Activated naive CD4-positive, alpha-beta T cell treated with anti-CD3 and anti-CD28 coated beads, Interleukin-2, amount 50 U/mL, for 24 hours (primary cell): Measurements from ENCODE around the gene MAML3.

Source experiments
- H3K27ac Mint-ChIP-seq: one replicate; pipeline ENCODE4 v1.8.0; 2021; ENCODE audit warnings: mild to moderate bottlenecking, mixed read lengths
- H3K27me3 Mint-ChIP-seq: one replicate; pipeline ENCODE4 v1.8.0; 2021; ENCODE audit warnings: mixed read lengths
- H3K36me3 Mint-ChIP-seq: one replicate; pipeline ENCODE4 v1.8.0; 2021; ENCODE audit warnings: mixed read lengths
- H3K4me1 Mint-ChIP-seq: one replicate; pipeline ENCODE4 v1.8.0; 2021; ENCODE audit warnings: mixed read lengths
- H3K4me3 Mint-ChIP-seq: one replicate; pipeline ENCODE4 v1.8.0; 2021; ENCODE audit warnings: mild to moderate bottlenecking, mixed read lengths
- H3K9me3 Mint-ChIP-seq: one replicate; pipeline ENCODE4 v1.8.0; 2021; ENCODE audit warnings: mixed read lengths

Gene MAML3

DNA sequence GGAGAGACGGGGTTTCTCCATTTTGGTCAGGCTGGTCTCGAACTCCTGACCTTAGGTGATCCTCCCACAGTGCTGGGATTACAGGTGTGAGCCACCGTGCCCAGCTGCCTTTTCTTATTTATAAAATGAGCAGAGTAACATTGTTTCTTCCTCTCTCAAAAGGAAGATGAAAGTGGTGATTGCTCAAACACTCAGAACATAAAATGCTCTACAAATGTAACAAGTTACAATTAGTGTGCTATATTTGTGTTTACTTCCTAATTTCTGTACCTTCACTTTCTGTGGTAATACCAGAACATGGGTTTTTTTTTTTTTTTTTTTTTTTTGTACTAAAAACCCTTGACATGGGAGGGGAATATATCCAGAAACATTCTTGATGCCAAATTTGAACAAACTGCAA lies 290.5 kb downstream of the MAML3 start:
- no peak overlapping the region for H3K27ac Mint-ChIP-seq
- H3K4me1 Mint-ChIP-seq = no peaks in the 10 kb centered on the region
- H3K27me3 Mint-ChIP-seq = no peaks in the 10 kb centered on the region
- H3K4me3 Mint-ChIP-seq = no peak overlapping the region
- no peaks in the 10 kb centered on the region for H3K36me3 Mint-ChIP-seq
- no peaks in the 10 kb centered on the region for H3K9me3 Mint-ChIP-seq

GRCh38 chr4:139861471-139861870 lies 292.5 kb downstream of the MAML3 start:
- Mint-ChIP-seq H3K27me3 (no peaks in the 10 kb centered on the region), H3K36me3 (no peaks in the 10 kb centered on the region), H3K4me3 (no peak overlapping the region), H3K4me1 (peaks cover 14% of the 10 kb centered on the region), H3K9me3 (no peaks in the 10 kb centered on the region), H3K27ac (no peak overlapping the region)

GRCh38 chr4:139860435-139861024 lies 293.5 kb downstream of the MAML3 start:
- Mint-ChIP-seq H3K9me3 (no peaks in the 10 kb centered on the region), H3K4me3 (no peak overlapping the region), H3K4me1 (peaks cover 14% of the 10 kb centered on the region), H3K36me3 (no peaks in the 10 kb centered on the region), H3K27me3 (no peaks in the 10 kb centered on the region), H3K27ac (no peak overlapping the region)

GRCh38 chr4:139859876-139860275 lies 294.1 kb downstream of the MAML3 start:
- no peak overlapping the region for H3K4me3 Mint-ChIP-seq
- H3K36me3 Mint-ChIP-seq = no peaks in the 10 kb centered on the region
- H3K27ac Mint-ChIP-seq = no peak overlapping the region
- no peaks in the 10 kb centered on the region for H3K9me3 Mint-ChIP-seq
- H3K27me3 Mint-ChIP-seq = no peaks in the 10 kb centered on the region
- peaks cover 14% of the 10 kb centered on the region for H3K4me1 Mint-ChIP-seq

DNA sequence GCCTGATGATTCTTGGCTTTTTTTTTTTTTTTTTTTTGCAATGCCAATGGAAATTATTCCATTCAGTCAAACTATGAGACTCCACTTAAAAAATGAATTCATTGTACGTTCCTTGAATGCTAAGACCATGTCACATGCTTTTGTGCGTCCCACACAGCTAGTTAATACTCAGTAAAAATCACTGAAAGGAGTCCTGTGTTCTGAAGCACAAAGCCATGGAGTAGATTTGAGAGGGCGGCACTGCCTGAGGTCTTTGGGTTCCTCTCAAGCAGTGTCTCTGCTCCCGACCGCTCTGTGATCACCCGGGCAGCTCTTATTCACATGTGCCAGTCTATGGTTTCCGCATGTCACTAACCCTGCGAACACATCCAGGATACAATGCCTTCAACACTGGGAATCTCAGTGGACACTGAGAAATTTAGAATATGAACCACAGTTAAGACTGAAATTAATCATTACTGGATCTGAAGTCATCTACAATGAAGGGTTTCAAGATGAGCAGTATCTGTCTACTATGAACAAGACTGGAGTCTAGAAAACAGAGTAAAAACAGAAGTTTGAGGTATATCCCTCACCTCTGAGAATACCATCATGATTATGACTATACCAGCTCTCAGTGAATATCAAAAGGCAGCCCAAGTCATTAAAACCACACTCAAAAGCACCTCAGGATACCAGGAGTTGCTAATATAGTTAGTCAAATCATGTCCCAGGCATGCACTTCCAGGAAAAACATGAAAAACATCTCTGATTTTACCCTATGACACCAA lies 295.4 kb downstream of the MAML3 start:
- no peak overlapping the region for H3K4me3 Mint-ChIP-seq
- H3K4me1 Mint-ChIP-seq = peaks cover 14% of the 10 kb centered on the region
- peak overlapping the region; percentile 47 for H3K27ac Mint-ChIP-seq
- no peaks in the 10 kb centered on the region for H3K36me3 Mint-ChIP-seq
- H3K27me3 Mint-ChIP-seq = no peaks in the 10 kb centered on the region
- no peaks in the 10 kb centered on the region for H3K9me3 Mint-ChIP-seq

- no peaks in the 10 kb centered on the region for H3K27me3 Mint-ChIP-seq
- H3K9me3 Mint-ChIP-seq = no peaks in the 10 kb centered on the region
- H3K4me3 Mint-ChIP-seq = no peak overlapping the region
- H3K4me1 Mint-ChIP-seq = peaks cover 14% of the 10 kb centered on the region
- no peak overlapping the region for H3K27ac Mint-ChIP-seq
- H3K36me3 Mint-ChIP-seq = no peaks in the 10 kb centered on the region
Observed at GRCh38 chr4:139857977-139858376, 296.0 kb downstream of the MAML3 start.

GRCh38 chr4:139857021-139857420 lies 297.0 kb downstream of the MAML3 start:
- no peak overlapping the region for H3K4me3 Mint-ChIP-seq
- H3K27me3 Mint-ChIP-seq = no peaks in the 10 kb centered on the region

GRCh38 chr4:139854668-139855403 lies 299.1 kb downstream of the MAML3 start:
- Mint-ChIP-seq H3K4me1 (peaks cover 14% of the 10 kb centered on the region), H3K36me3 (no peaks in the 10 kb centered on the region), H3K4me3 (no peak overlapping the region), H3K27ac (no peak overlapping the region), H3K27me3 (no peaks in the 10 kb centered on the region), H3K9me3 (no peaks in the 10 kb centered on the region)

More at GRCh38 chr4:139857021-139857420, 297.0 kb downstream of the MAML3 start:
- Mint-ChIP-seq H3K4me1 (peaks cover 14% of the 10 kb centered on the region), H3K36me3 (no peaks in the 10 kb centered on the region), H3K27ac (no peak overlapping the region), H3K9me3 (no peaks in the 10 kb centered on the region)

DNA sequence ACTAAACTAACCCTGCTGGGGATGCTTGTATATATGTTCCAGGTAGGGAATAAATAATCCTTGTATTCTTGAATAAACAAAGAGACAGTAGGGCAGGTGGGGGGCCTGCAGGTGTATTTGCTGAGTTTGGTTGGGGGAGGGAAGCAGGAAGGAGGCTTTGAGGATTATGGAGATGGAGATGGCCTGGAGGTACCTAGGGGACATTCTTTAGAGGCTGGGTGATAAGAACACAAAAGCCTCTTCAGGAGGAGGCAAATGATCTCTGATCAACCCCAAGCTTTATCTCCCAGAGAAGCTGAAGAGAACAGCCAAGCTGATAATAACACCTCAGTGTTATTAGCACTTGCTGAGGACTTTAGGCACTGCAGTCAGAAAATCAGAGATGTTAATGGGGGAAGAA lies 300.7 kb downstream of the MAML3 start:
- H3K4me1 Mint-ChIP-seq = peaks cover 14% of the 10 kb centered on the region
- H3K27me3 Mint-ChIP-seq = no peaks in the 10 kb centered on the region
- no peaks in the 10 kb centered on the region for H3K36me3 Mint-ChIP-seq
- H3K9me3 Mint-ChIP-seq = no peaks in the 10 kb centered on the region
- H3K27ac Mint-ChIP-seq = no peak overlapping the region
- H3K4me3 Mint-ChIP-seq = no peak overlapping the region

DNA sequence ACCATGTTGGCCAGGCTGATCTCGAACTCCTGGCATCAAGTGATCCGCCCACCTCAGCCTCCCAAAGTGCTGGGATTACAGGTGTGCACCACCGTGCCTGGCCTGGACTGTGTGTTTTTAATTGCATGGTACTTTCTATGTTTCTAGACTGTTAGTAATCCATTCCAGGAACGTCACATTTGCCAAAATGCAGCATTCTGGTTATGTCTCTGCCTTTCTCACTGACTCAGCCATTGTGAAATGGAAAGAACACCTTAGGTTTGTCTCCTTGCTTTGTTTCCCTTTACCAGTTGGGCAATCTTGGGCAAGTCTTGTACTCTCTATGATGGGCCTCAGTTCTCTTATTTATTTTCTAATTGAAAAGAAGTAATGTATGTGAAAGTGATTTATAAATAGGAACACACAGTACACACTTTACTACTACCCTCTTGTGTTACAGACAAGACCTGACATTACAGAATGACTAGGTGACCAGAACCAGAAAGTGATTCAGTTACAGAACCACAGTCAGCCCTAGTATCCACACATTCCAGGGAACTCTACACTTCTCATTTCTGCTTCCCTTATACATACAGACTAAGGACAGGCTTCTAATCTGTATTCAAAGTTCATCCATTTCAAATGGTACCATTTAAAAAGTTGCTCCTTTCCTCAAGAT lies 301.2 kb downstream of the MAML3 start:
- Mint-ChIP-seq H3K4me1 (peaks cover 13% of the 10 kb centered on the region), H3K27ac (no peak overlapping the region), H3K4me3 (no peak overlapping the region), H3K27me3 (no peaks in the 10 kb centered on the region), H3K36me3 (no peaks in the 10 kb centered on the region), H3K9me3 (no peaks in the 10 kb centered on the region)

DNA sequence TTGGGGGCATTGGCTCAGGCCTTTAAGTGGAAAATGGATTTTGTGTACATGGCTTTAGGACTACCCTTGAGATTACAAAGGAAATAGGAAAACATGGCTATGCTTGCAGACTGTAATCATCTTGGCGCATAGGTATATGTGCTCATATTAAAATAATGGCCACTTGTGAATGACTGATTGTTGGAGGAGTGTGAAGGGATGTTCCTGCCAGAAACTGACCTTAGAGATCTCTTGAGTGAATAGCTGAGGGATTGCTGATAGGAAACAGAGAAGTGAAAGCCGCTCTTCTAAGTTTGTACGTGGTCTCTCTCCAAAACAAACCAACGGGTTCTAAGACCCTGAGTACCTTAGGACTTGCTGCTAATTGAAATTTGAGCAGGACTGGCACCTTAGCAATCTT lies 302.3 kb downstream of the MAML3 start:
- no peaks in the 10 kb centered on the region for H3K36me3 Mint-ChIP-seq
- no peaks in the 10 kb centered on the region for H3K27me3 Mint-ChIP-seq
- H3K27ac Mint-ChIP-seq = no peak overlapping the region
- H3K4me1 Mint-ChIP-seq = peaks cover 2% of the 10 kb centered on the region
- no peak overlapping the region for H3K4me3 Mint-ChIP-seq
- no peaks in the 10 kb centered on the region for H3K9me3 Mint-ChIP-seq

GRCh38 chr4:139851133-139851532 lies 302.9 kb downstream of the MAML3 start:
- no peaks in the 10 kb centered on the region for H3K27me3 Mint-ChIP-seq
- H3K9me3 Mint-ChIP-seq = no peaks in the 10 kb centered on the region
- no peaks in the 10 kb centered on the region for H3K4me1 Mint-ChIP-seq
- H3K27ac Mint-ChIP-seq = no peak overlapping the region
- H3K36me3 Mint-ChIP-seq = no peaks in the 10 kb centered on the region
- H3K4me3 Mint-ChIP-seq = no peak overlapping the region

GRCh38 chr4:139849219-139849618 lies 304.8 kb downstream of the MAML3 start:
- Mint-ChIP-seq H3K36me3 (no peaks in the 10 kb centered on the region), H3K27ac (no peak overlapping the region), H3K27me3 (no peaks in the 10 kb centered on the region), H3K9me3 (no peaks in the 10 kb centered on the region), H3K4me1 (no peaks in the 10 kb centered on the region), H3K4me3 (no peak overlapping the region)

- Mint-ChIP-seq H3K36me3 (no peaks in the 10 kb centered on the region), H3K27ac (no peak overlapping the region), H3K9me3 (no peaks in the 10 kb centered on the region), H3K4me3 (no peak overlapping the region), H3K27me3 (no peaks in the 10 kb centered on the region), H3K4me1 (no peaks in the 10 kb centered on the region)
Observed at GRCh38 chr4:139848028-139848427, 306.0 kb downstream of the MAML3 start.

DNA sequence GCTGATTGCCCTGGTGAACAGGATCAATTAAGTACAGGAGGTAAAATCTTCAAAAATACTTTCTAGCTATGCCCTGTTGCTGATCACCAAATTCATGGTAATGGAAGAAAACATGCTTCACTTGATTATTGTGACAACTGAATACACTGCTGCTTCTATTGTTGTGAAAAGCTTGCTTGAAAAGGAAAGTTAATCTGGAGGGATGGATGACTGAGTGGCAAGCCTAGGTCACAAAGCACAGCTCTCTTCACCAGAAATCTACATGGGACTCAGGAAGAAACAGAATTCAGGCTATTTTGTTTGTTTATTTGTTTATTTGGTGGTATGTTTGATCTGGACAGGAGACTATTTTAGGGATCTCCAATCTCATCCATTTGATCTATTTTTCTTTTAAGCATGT lies 306.4 kb downstream of the MAML3 start:
- Mint-ChIP-seq H3K4me3 (no peak overlapping the region), H3K4me1 (no peaks in the 10 kb centered on the region), H3K27ac (no peak overlapping the region), H3K9me3 (no peaks in the 10 kb centered on the region), H3K27me3 (no peaks in the 10 kb centered on the region), H3K36me3 (no peaks in the 10 kb centered on the region)

DNA sequence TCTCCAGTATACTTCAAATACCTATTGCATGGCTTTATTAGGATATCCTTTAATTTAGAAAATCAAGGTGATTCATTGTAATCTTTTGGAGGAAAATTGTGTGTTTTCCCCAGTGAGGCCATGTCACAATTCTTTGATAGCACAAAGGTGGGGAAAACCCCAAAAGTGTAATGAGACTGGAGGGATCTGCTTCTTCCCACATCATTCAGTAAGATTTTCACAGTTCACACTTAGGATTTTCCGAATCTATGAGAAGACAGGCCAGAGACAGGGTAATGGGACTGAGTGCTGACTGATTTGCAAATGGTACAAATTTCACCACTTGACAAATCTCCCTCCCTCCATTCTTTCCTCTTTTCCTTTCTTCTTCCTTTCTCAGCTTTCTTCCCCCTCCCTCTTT lies 307.2 kb downstream of the MAML3 start:
- H3K9me3 Mint-ChIP-seq = no peaks in the 10 kb centered on the region
- H3K36me3 Mint-ChIP-seq = no peaks in the 10 kb centered on the region
- H3K4me1 Mint-ChIP-seq = no peaks in the 10 kb centered on the region
- H3K27me3 Mint-ChIP-seq = no peaks in the 10 kb centered on the region
- H3K27ac Mint-ChIP-seq = no peak overlapping the region
- H3K4me3 Mint-ChIP-seq = no peak overlapping the region
